Esophagus (tissue), 2 donors: ENCODE results near the gene TMEM11. TPM values are rescaled to one million over a fixed set of nuclear protein-coding genes. Genes with fewer than 3 reads are reported as not detected.
"Not testable (repeated sequence)": the region's sequence is repeated elsewhere in the genome, so short reads cannot be mapped to it uniquely, and the experiment has no call there.

Experiments
- H3K27ac ChIP-seq, 2 donors: one replicate each; pipeline ENCODE4 v1.5.1; 2013; ENCODE audit warnings: low read depth in 2 of 2, mild to moderate bottlenecking in 2 of 2, inconsistent platforms in 1 of 2, low read length in 1 of 2, moderate library complexity in 1 of 2
- H3K27me3 ChIP-seq, 2 donors: one replicate each; pipeline ENCODE4 v1.6.1; 2013; ENCODE audit warnings: low read length in 2 of 2, control low read depth in 1 of 2, mild to moderate bottlenecking in 1 of 2; ENCODE audit not compliant: insufficient read depth in 2 of 2, control insufficient read depth in 1 of 2
- H3K36me3 ChIP-seq, 2 donors: one replicate each; pipeline ENCODE4 v1.6.1; 2013; ENCODE audit warnings: low read length in 1 of 2; ENCODE audit not compliant: control insufficient read depth in 2 of 2, insufficient read depth in 2 of 2
- H3K4me1 ChIP-seq, 2 donors: one replicate each; pipeline ENCODE4 v1.6.1; 2013; ENCODE audit warnings: low read length in 1 of 2; ENCODE audit not compliant: control insufficient read depth in 2 of 2, insufficient read depth in 2 of 2
- H3K4me3 ChIP-seq, 2 donors: one replicate each; pipeline ENCODE4 v1.5.1; 2013; ENCODE audit warnings: low read length in 2 of 2, mild to moderate bottlenecking in 2 of 2, low read depth in 1 of 2, moderate library complexity in 1 of 2
- H3K9me3 ChIP-seq, 2 donors: one replicate each; pipeline ENCODE4 v1.6.1; 2013; ENCODE audit warnings: mild to moderate bottlenecking in 2 of 2, low read depth in 1 of 2, low read length in 1 of 2, moderate library complexity in 1 of 2; ENCODE audit not compliant: control insufficient read depth in 2 of 2, insufficient read depth in 1 of 2
- WGBS, 2 donors: extraction: QIAGEN DNeasy Blood & Tissue Kit; methylation state at CpG; one replicate each; pipeline ENCODE4 v1.1.7; 2013; 5-methylcytosine and 5-hydroxymethylcytosine counted together
- polyA plus RNA-seq, 2 donors: library from polyadenylated mRNA; stranded (reverse); fragments of 200-250 nt; gene quantifications; one replicate each; pipeline ENCODE4 v1.2.3, GENCODE V29; 2013
- donor health status: healthy with polysubstance abuse.
- donor health status: Bipolar disorder and iron deficiency.

TMEM11 gene
- polyA plus RNA-seq, 2 donors = 28.0 TPM

GRCh38 chr17:21201298-21201595 is 12.7 kb downstream of the TMEM11 start:
- Histone ChIP-seq H3K27ac (peak overlapping the region; percentile 48 to 54), H3K27me3 (no peaks in the 10 kb centered on the region), H3K36me3 (peaks cover 6 to 22% of the 10 kb centered on the region in 2 donors), H3K4me3 (peak overlapping the region in 1 of 2 donors; percentile 2), H3K9me3 (no peaks in the 10 kb centered on the region), H3K4me1 (peaks cover 16 to 40% of the 10 kb centered on the region in 2 donors)
- WGBS, 2 donors = 26 to 40% methylated on average over 5 of the region's 5 CpGs

- H3K27me3 ChIP-seq = no peaks in the 10 kb centered on the region
- peaks cover 9 to 22% of the 10 kb centered on the region in 2 donors for H3K36me3 ChIP-seq
- peak overlapping the region; percentile 48 to 63 for H3K27ac ChIP-seq
- peak overlapping the region in 1 of 2 donors; percentile 2 for H3K4me3 ChIP-seq
- H3K9me3 ChIP-seq = no peaks in the 10 kb centered on the region
- WGBS, 2 donors = 51 to 57% methylated on average over 15 of the region's 15 CpGs
- H3K4me1 ChIP-seq = peaks cover 20 to 43% of the 10 kb centered on the region in 2 donors
Measured at GRCh38 chr17:21200590-21201297, 13.2 kb downstream of the TMEM11 start.

DNA sequence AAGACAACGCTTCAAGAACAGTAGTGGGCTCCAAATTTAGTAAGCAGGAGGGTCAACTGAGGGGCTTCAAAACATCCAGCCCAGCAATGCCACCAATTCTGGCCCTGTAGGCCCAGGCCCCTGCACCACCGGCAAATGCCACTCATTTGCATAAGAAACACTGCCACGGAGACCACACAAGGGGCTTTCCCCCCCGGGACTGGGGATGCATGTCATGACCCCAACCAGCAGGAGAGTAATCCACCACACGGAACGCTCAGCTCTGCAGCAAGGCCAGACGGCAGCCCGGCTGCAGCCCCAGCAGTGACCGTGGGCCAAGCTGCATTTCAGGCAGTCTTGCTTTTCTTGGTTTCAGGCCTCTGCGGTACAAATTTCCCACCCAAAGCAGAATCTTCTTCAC is 14.1 kb downstream of the TMEM11 start:
- Histone ChIP-seq H3K27ac (no peak overlapping the region), H3K4me1 (peaks cover 17 to 44% of the 10 kb centered on the region in 2 donors)

GRCh38 chr17:21199311-21199710 is 14.7 kb downstream of the TMEM11 start:
- peak overlapping the region in 1 of 2 donors; percentile 52 for H3K27ac ChIP-seq
- peaks cover 9 to 22% of the 10 kb centered on the region in 2 donors for H3K36me3 ChIP-seq
- WGBS, 2 donors = 41 to 56% methylated on average over 9 of the region's 9 CpGs
- H3K9me3 ChIP-seq = no peaks in the 10 kb centered on the region
- H3K27me3 ChIP-seq = no peaks in the 10 kb centered on the region
- no peak overlapping the region for H3K4me3 ChIP-seq
- H3K4me1 ChIP-seq = peaks cover 16 to 45% of the 10 kb centered on the region in 2 donors

More for the DNA sequence above, 14.1 kb downstream of the TMEM11 start:
- no peak overlapping the region for H3K4me3 ChIP-seq
- H3K36me3 ChIP-seq = peaks cover 9 to 22% of the 10 kb centered on the region in 2 donors
- H3K9me3 ChIP-seq = no peaks in the 10 kb centered on the region
- H3K27me3 ChIP-seq = no peaks in the 10 kb centered on the region
- WGBS, 2 donors = 66 to 80% methylated on average over 10 of the region's 10 CpGs

GRCh38 chr17:21198411-21198810 is 15.6 kb downstream of the TMEM11 start:
- Histone ChIP-seq H3K36me3 (peaks cover 9 to 22% of the 10 kb centered on the region in 2 donors), H3K4me1 (peaks cover 16 to 48% of the 10 kb centered on the region in 2 donors), H3K4me3 (no peak overlapping the region), H3K9me3 (no peaks in the 10 kb centered on the region), H3K27me3 (no peaks in the 10 kb centered on the region), H3K27ac (no peak overlapping the region)
- WGBS, 2 donors = 80 to 91% methylated on average over 20 of the region's 20 CpGs

DNA sequence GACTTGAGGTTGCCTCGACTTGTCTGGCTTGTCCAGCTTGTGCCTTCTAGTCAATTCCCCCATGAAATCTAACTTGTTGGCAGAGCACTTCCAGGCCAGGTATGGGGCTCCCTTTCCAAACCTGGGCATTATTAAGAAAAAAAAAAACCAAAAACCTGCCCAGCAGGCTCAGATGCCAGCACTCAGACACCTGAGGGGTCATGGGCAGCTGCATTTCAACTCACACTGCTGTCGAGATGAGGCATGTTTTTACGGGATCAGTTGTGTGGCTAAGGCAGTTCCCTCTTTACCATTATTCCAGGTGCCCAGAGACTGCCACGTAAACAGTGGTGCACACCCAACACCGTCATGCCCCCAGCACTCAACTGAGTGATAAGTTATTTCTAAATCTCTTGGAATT is 17.8 kb downstream of the TMEM11 start:
- no peaks in the 10 kb centered on the region for H3K9me3 ChIP-seq
- no peaks in the 10 kb centered on the region for H3K27me3 ChIP-seq
- H3K27ac ChIP-seq = peak overlapping the region; percentile 22 to 63
- H3K36me3 ChIP-seq = peaks cover 9 to 15% of the 10 kb centered on the region in 2 donors
- peaks cover 16 to 37% of the 10 kb centered on the region in 2 donors for H3K4me1 ChIP-seq
- WGBS, 2 donors = 50 to 72% methylated on average over 5 of the region's 5 CpGs
- no peak overlapping the region for H3K4me3 ChIP-seq

GRCh38 chr17:21194703-21195102 is 19.3 kb downstream of the TMEM11 start:
- peak overlapping the region; percentile 15 to 23 for H3K27ac ChIP-seq
- H3K36me3 ChIP-seq = peaks cover 9 to 15% of the 10 kb centered on the region in 2 donors
- H3K4me1 ChIP-seq = peaks cover 8 to 23% of the 10 kb centered on the region in 2 donors
- H3K4me3 ChIP-seq = no peak overlapping the region
- no peaks in the 10 kb centered on the region for H3K9me3 ChIP-seq
- 31 to 42% methylated on average over 5 of the region's 5 CpGs for WGBS, 2 donors
- H3K27me3 ChIP-seq = no peaks in the 10 kb centered on the region

DNA sequence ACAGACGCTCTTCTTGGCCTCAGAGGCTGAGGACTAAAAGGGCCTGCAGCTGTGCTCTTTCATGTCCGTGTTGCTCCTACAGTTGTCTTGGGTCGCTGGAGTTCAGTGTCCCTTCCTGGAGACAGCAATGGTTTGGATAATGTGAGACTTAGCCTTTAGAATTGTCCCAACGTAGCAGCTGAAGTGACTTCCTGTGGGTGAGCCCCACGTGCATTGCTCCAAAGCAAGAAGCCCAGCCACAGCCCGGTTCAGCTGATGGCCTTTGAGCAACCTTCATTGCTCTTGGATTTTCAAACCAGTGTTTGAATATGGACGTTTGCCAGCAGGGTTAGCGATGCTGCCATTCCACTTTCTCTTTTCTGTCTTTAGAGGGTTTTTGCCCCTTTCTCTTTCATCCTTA is 19.7 kb downstream of the TMEM11 start:
- no peaks in the 10 kb centered on the region for H3K27me3 ChIP-seq
- peak overlapping the region in 1 of 2 donors; percentile 26 for H3K27ac ChIP-seq
- H3K9me3 ChIP-seq = no peaks in the 10 kb centered on the region
- H3K36me3 ChIP-seq = peaks cover 12 to 15% of the 10 kb centered on the region in 2 donors
- peaks cover 8 to 18% of the 10 kb centered on the region in 2 donors for H3K4me1 ChIP-seq
- WGBS, 2 donors = 27 to 45% methylated on average over 8 of the region's 8 CpGs
- H3K4me3 ChIP-seq = no peak overlapping the region

GRCh38 chr17:21193031-21193430 is 20.9 kb downstream of the TMEM11 start:
- no peak overlapping the region for H3K4me3 ChIP-seq
- H3K27ac ChIP-seq = no peak overlapping the region
- H3K9me3 ChIP-seq = no peaks in the 10 kb centered on the region
- H3K4me1 ChIP-seq = peaks cover 6 to 11% of the 10 kb centered on the region in 2 donors
- 60 to 65% methylated on average over 5 of the region's 5 CpGs for WGBS, 2 donors
- peaks cover 8 to 12% of the 10 kb centered on the region in 2 donors for H3K36me3 ChIP-seq
- no peaks in the 10 kb centered on the region for H3K27me3 ChIP-seq

GRCh38 chr17:21192414-21192813 is 21.5 kb downstream of the TMEM11 start:
- H3K27me3 ChIP-seq, H3K9me3 ChIP-seq, H3K4me3 ChIP-seq, H3K36me3 ChIP-seq, H3K27ac ChIP-seq: not testable (repeated sequence)
- H3K4me1 ChIP-seq = peaks cover 6 to 11% of the 10 kb centered on the region in 2 donors
- 94 to 97% methylated on average over 7 of the region's 7 CpGs for WGBS, 2 donors
